Cardiac fibroblast (primary cell): ENCODE data around the gene BCO1.

Experiments used
- DNase-seq, 2 donors: peaks; one replicate each; pipeline versions ENCODE4 v3.0.0 to v3.0.0-alpha.2; 2010; ENCODE audit warnings: low read depth in 2 of 2
- H3K4me3 ChIP-seq, 2 donors: replicated peaks in 1 of 2; 1 replicate in 1 of 2; 2 replicates in 1 of 2; pipeline ENCODE4 v1.5.1; 2011; ENCODE audit warnings: low read depth in 2 of 2, low read length in 2 of 2, mild to moderate bottlenecking in 2 of 2, moderate library complexity in 1 of 2
- CTCF ChIP-seq: IDR thresholded peaks from one replicate; pipeline ENCODE4 v1.5.1; 2011; ENCODE audit warnings: low read depth, mild to moderate bottlenecking, low read length, inconsistent platforms

Gene BCO1

GRCh38 chr16:81204798-81205680, 33.5 kb upstream of the BCO1 start:
- peak; percentile 71 to 80 for DNase-seq
- peak; percentile 76 for TF ChIP-seq CTCF
- H3K4me3 ChIP-seq, result no peak overlapping the region

- peak in 1 of 2 donors; percentile 13 for DNase-seq
- TF ChIP-seq CTCF, result no peak
- H3K4me3 ChIP-seq, result no peak overlapping the region
Measured at GRCh38 chr16:81207076-81207475, 31.4 kb upstream of the BCO1 start.

- DNase-seq, result peak in 1 of 2 donors; percentile 2
- TF ChIP-seq CTCF, result no peak
- H3K4me3 ChIP-seq, result no peak overlapping the region
Measured at GRCh38 chr16:81210807-81211206, 27.7 kb upstream of the BCO1 start.

- no peak overlapping the region for H3K4me3 ChIP-seq
- no peak for DNase-seq
- no peak for TF ChIP-seq CTCF
Measured at GRCh38 chr16:81212830-81213465, 25.5 kb upstream of the BCO1 start.

- DNase-seq, result peak; percentile 32 to 37
- peak; percentile 63 for TF ChIP-seq CTCF
- no peak overlapping the region for H3K4me3 ChIP-seq
Measured at GRCh38 chr16:81214745-81215166, 23.7 kb upstream of the BCO1 start.

GRCh38 chr16:81216114-81216513, 22.4 kb upstream of the BCO1 start:
- DNase-seq, result no peak
- H3K4me3 ChIP-seq, result no peak overlapping the region
- no peak for TF ChIP-seq CTCF
